Fibroblast of pulmonary artery (primary cell): Measurements from ENCODE around the gene SMYD3.
"Not testable (repeated sequence)": the region's sequence is repeated elsewhere in the genome, so short reads cannot be mapped to it uniquely, and the experiment has no call there.

ENCODE experiments used
- DNase-seq: peaks from one replicate; pipeline ENCODE4 v3.0.0-alpha.2; 2010; ENCODE audit warnings: low read depth
- H3K4me3 ChIP-seq: replicated peaks from 2 replicates; pipeline ENCODE4 v1.5.1; 2011; ENCODE audit warnings: low read depth, mild to moderate bottlenecking, control low read depth, low read length, moderate library complexity
- TF ChIP-seq, protein P1 (sequence below): IDR thresholded peaks from 2 replicates; pipeline ENCODE4 v1.5.1; 2011; ENCODE audit warnings: mild to moderate bottlenecking, control low read depth, low read length, inconsistent platforms; ENCODE audit errors: missing control alignments

Gene SMYD3

DNA sequence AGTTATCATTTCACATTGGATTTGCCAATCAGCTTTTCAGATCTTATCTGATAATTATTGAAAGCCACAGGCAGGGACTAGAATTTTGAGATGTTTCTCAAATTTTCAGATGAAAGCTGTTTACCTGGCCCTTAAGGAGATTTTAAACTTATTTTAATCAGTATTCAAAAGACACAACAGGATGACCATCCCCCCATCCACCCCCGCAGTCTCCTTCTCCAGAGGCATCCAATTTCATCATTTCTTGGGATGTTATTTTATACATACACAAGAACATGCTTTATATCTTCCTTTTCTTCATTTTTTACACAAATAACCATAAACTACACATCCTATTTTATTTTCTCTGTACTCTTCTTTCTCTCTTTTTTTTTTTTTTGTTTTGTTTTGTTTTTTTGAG lies 470.9 kb downstream of the SMYD3 start:
- H3K4me3 ChIP-seq = no peak overlapping the region
- TF ChIP-seq, protein P1, sequence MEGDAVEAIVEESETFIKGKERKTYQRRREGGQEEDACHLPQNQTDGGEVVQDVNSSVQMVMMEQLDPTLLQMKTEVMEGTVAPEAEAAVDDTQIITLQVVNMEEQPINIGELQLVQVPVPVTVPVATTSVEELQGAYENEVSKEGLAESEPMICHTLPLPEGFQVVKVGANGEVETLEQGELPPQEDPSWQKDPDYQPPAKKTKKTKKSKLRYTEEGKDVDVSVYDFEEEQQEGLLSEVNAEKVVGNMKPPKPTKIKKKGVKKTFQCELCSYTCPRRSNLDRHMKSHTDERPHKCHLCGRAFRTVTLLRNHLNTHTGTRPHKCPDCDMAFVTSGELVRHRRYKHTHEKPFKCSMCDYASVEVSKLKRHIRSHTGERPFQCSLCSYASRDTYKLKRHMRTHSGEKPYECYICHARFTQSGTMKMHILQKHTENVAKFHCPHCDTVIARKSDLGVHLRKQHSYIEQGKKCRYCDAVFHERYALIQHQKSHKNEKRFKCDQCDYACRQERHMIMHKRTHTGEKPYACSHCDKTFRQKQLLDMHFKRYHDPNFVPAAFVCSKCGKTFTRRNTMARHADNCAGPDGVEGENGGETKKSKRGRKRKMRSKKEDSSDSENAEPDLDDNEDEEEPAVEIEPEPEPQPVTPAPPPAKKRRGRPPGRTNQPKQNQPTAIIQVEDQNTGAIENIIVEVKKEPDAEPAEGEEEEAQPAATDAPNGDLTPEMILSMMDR = no peak
- DNase-seq = no peak

DNA sequence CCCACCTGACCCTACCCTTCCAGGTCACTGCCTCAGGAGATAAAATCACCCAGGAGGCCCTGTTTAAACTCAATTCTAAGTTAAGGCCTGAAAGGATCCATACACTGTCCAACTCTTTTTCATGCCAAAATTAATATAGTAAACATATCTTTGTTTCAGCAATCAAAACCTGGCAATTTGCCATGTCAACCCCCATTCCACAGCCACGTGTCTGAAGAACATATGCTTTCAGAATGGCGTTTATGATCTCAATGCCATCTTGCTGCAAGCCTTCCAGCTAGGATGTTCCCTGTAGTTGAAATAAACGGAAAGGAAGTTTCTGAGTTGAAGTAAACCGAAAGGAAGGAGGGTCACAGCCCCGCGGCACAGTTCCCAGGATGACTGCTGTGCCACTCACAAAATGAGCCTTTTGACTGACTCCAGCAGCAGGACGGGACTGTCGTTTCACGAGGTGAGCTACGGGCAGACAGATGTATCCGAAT lies 472.0 kb downstream of the SMYD3 start:
- TF ChIP-seq, protein P1 = no peak
- H3K4me3 ChIP-seq = no peak overlapping the region
- no peak for DNase-seq

DNA sequence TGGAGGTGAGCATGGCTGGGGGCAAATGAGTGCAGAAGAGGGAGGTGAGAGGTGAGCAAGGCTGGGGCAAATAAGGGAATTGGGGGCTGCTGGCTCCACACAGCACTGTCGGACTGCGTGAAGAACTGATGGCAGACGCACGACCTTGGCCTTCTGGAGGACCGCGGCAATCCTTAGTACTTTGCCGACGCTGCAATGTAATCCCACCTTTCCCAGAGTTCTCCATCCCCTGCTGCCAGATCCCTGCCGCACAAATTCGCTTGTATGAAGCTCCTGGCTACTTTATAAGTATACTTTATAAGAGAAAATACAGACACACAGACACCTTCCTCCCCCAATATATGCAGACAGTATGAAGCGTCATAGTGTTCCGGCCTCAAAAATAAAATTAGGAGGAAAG lies 472.4 kb downstream of the SMYD3 start:
- TF ChIP-seq, protein P1 = no peak
- no peak for DNase-seq
- H3K4me3 ChIP-seq = no peak overlapping the region

DNA sequence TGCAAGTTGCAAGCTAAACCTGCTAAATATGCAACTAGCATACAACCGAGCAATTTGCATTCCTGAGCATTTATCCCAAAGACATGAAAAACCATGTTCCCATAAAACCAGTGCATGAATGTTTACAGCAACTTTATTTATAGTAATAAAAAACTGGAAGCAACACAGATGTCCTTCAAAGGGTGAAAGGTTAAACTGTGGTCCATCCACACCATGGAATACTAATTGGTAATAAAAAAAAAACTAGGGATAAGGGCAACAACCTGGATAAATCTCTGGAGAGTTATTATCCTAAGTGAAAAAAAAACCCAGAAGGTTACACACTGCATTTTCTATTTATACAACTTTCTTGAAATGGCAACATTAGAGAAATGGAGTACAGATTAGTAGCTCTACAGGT lies 474.1 kb downstream of the SMYD3 start:
- no peak for DNase-seq
- H3K4me3 ChIP-seq = no peak overlapping the region
- TF ChIP-seq, protein P1 = no peak

DNA sequence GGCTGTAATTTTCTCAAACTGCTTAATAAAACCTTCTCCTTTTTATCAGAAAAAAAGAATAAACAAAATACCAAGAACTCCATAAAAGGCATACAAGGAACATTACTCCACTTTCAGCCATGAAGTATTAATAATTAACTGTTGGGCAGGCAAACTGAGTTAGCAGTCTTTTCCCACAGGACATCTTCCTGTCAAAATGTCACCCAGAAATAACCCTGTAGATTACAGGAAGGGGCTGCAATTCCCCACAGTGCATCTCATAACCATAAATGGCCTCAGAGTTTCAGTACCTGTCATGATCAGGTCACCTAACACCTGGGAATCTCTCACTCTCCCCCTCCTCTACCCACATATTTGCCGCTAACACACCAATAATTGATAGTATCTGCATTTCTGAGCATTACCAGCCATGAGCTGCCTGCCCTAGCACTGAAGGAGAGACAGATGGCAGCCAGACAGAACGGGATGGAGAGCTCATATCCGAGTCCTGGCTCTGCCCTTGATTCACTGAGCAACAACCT lies 475.0 kb downstream of the SMYD3 start:
- no peak for DNase-seq

DNA sequence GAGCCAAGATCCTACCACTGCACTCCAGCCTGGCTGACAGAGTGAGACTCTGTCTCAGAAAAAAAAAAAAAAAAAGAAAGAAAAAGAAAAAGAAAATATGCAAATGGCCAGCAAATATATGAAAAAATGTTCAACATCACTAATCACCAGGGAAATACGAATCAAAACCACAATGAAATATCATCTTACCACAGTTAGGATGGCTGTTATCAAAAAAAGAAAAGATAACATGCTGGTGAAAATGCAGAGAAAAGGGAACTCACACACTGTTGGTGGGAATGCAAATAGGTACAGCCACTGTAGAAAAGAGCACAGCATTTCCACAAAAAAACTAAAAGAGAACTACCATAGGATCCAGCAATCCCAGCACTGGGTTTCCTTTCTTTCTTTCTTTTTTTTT lies 477.5 kb downstream of the SMYD3 start:
- DNase-seq = no peak
- H3K4me3 ChIP-seq = no peak overlapping the region
- TF ChIP-seq, protein P1 = no peak

More for the DNA sequence above, 475.0 kb downstream of the SMYD3 start:
- no peak overlapping the region for H3K4me3 ChIP-seq
- TF ChIP-seq, protein P1 = no peak

DNA sequence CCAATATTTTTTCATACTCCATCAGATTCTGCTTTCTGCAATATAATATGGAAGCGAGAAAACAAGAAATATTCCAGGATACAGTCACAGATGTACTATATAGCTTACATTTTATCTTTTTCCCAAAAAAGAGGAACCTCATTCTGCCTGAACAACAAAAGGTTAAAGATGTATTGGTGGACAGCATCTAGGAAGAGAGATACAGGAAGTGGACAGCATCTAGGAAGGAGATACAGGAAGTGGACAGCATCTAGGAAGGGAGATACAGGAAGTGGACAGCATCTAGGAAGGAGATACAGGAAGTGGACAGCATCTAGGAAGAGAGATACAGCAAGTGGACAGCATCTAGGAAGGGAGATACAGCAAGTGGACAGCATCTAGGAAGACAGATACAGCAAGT lies 483.0 kb downstream of the SMYD3 start:
- H3K4me3 ChIP-seq, DNase-seq: not testable (repeated sequence)
